GM12878 (cell line): Measurements from ENCODE around the gene PIGB. TPM values are rescaled to one million over a fixed set of nuclear protein-coding genes. Genes with fewer than 3 reads are reported as not detected.

Experiments
- ASH2L ChIP-seq: fragments of 300-600, 200-600 bp; sonication (generic); IDR thresholded peaks from 2 replicates; pipeline ENCODE4 v1.6.1; 2017; ENCODE audit warnings: low read depth, mild to moderate bottlenecking, borderline replicate concordance
- ATF3 ChIP-seq: IDR thresholded peaks from 2 replicates; pipeline ENCODE4 v1.6.1; 2011; ENCODE audit warnings: low read depth, mild to moderate bottlenecking, low read length, moderate library complexity, borderline replicate concordance; ENCODE audit errors: extremely low read depth
- BMI1 ChIP-seq: fragments of 450-650 bp; IDR thresholded peaks from 2 replicates; pipeline ENCODE4 v1.6.1; 2016; ENCODE audit warnings: mild to moderate bottlenecking, moderate library complexity, borderline replicate concordance
- CHD4 ChIP-seq: fragments of 200-600 bp; sonication (generic); IDR thresholded peaks from 2 replicates; pipeline ENCODE4 v1.6.1; 2016; ENCODE audit warnings: mild to moderate bottlenecking
- E2F8 ChIP-seq: fragments of 450-650 bp; IDR thresholded peaks from 2 replicates; pipeline ENCODE4 v1.6.1; 2018; ENCODE audit warnings: mild to moderate bottlenecking, low read depth, moderate library complexity; ENCODE audit not compliant: partially characterized antibody
- EED ChIP-seq: sonication (generic); IDR thresholded peaks from 2 replicates; pipeline ENCODE4 v1.6.1; 2016; ENCODE audit warnings: antibody characterized with exemption, low read depth
- IKZF1 ChIP-seq: fragments of 450-650 bp; conservative IDR thresholded peaks from 2 replicates; pipeline ENCODE4 v1.6.1; 2017; ENCODE audit warnings: antibody characterized with exemption, mild to moderate bottlenecking
- MYC ChIP-seq: IDR thresholded peaks from 2 replicates; pipeline ENCODE4 v1.6.1; 2011; ENCODE audit warnings: mild to moderate bottlenecking, low read length, moderate library complexity, inconsistent platforms; ENCODE audit not compliant: insufficient read depth, insufficient replicate concordance, insufficient read length, severe bottlenecking
- NBN ChIP-seq: fragments of 450-650 bp; IDR thresholded peaks from 2 replicates; pipeline ENCODE4 v1.6.1; 2016
- PAX5 ChIP-seq: IDR thresholded peaks from 2 replicates; pipeline ENCODE4 v1.6.1; 2011; ENCODE audit warnings: low read depth, low read length, borderline replicate concordance
- PML ChIP-seq: IDR thresholded peaks from 2 replicates; pipeline ENCODE4 v1.6.1; 2012; ENCODE audit warnings: low read length, inconsistent platforms
- RAD21 ChIP-seq: IDR thresholded peaks from 2 replicates; pipeline ENCODE4 v1.6.1; 2011; ENCODE audit warnings: mild to moderate bottlenecking, low read depth, low read length, moderate library complexity; ENCODE audit not compliant: insufficient read depth
- RELB ChIP-seq: fragments of 450-650 bp; IDR thresholded peaks from 2 replicates; pipeline ENCODE4 v1.6.1; 2017; ENCODE audit warnings: low read depth, mild to moderate bottlenecking, moderate library complexity
- RUNX3 ChIP-seq: IDR thresholded peaks from 2 replicates; pipeline ENCODE4 v1.6.1; 2012; ENCODE audit warnings: low read length, inconsistent platforms
- SUPT20H ChIP-seq: IDR thresholded peaks from 2 replicates; pipeline ENCODE4 v1.6.1; 2011; ENCODE audit warnings: low read depth, mild to moderate bottlenecking, low read length, moderate library complexity, borderline replicate concordance; ENCODE audit not compliant: control insufficient read depth
- ZBED1 ChIP-seq: IDR thresholded peaks from 2 replicates; pipeline ENCODE4 v1.6.1; 2016; ENCODE audit warnings: borderline replicate concordance
- ZNF24 ChIP-seq: fragments of 450-650 bp; IDR thresholded peaks from 2 replicates; pipeline ENCODE4 v1.6.1; 2017; ENCODE audit warnings: antibody characterized with exemption, mild to moderate bottlenecking
- ZNF622 ChIP-seq: fragments of 450-650 bp; IDR thresholded peaks from 2 replicates; pipeline ENCODE4 v1.6.1; 2017; ENCODE audit warnings: mild to moderate bottlenecking, inconsistent platforms
- polyA plus RNA-seq, 11 experiments: library from polyadenylated mRNA; depleted of rRNA in 4 of 11; unstranded in 6 of 11; stranded (reverse) in 5 of 11; fragments of >200 nt; fragmentation: Nextera tagmentation in 4 of 11; fragmentation: Illumina TruSeq in 1 of 11; extraction: Ambion mirVana in 4 of 11; extraction: Trizol in 1 of 11; gene quantifications; 1 replicate in 1 of 11; 2 replicates in 10 of 11; pipeline versions ENCODE4 v1.2.1 to v1.2.3, GENCODE V29; 2011 to 2016; ENCODE audit warnings: inconsistent platforms in 2 of 11, missing spikeins in 2 of 11, low read depth in 1 of 11
- total RNA-seq, 4 experiments: library from RNA; depleted of rRNA in 3 of 4; stranded (reverse); fragments of >200 nt in 3 of 4; fragmentation: Illumina TruSeq in 1 of 4; extraction: Trizol in 1 of 4; gene quantifications; 2 replicates each; pipeline versions ENCODE4 v1.2.1 to v1.2.3, GENCODE V29; 2013 to 2021
- TF ChIP-seq, protein P1 (sequence below): fragments of 450-650 bp; IDR thresholded peaks from 2 replicates; pipeline ENCODE4 v1.6.1; 2017; ENCODE audit warnings: mild to moderate bottlenecking
- TF ChIP-seq, protein P2 (sequence below): IDR thresholded peaks from 2 replicates; pipeline ENCODE4 v1.6.1; 2011; ENCODE audit warnings: low read depth, low read length, improper control_type of control experiment, borderline replicate concordance

Gene PIGB
- total and polyA plus RNA-seq, 10 of the 15 experiments (the other 5 are each of a cell fraction or from before 2014, with no cell fraction given), result 17.9 to 46.0 (median 25.2) TPM

- TF ChIP-seq SUPT20H (no peak), ZNF622 (no peak), RUNX3 (no peak), RAD21 (peak; percentile 96), ZNF24 (no peak), EED (no peak), IKZF1 (no peak; the same call in 1 of the 2 replicates), PML (0 out of 2 replicates have a peak, but pooled peaks have one; percentile 42), ZBED1 (no peak), MYC (no peak), CHD4 (no peak), ATF3 (no peak), ASH2L (no peak), NBN (peak; percentile 13; the same call in 1 of the 2 replicates), BMI1 (no peak), PAX5 (no peak), RELB (no peak), E2F8 (no peak)
- TF ChIP-seq, protein P1, sequence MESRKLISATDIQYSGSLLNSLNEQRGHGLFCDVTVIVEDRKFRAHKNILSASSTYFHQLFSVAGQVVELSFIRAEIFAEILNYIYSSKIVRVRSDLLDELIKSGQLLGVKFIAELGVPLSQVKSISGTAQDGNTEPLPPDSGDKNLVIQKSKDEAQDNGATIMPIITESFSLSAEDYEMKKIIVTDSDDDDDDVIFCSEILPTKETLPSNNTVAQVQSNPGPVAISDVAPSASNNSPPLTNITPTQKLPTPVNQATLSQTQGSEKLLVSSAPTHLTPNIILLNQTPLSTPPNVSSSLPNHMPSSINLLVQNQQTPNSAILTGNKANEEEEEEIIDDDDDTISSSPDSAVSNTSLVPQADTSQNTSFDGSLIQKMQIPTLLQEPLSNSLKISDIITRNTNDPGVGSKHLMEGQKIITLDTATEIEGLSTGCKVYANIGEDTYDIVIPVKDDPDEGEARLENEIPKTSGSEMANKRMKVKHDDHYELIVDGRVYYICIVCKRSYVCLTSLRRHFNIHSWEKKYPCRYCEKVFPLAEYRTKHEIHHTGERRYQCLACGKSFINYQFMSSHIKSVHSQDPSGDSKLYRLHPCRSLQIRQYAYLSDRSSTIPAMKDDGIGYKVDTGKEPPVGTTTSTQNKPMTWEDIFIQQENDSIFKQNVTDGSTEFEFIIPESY, result no peak
- TF ChIP-seq, protein P2, sequence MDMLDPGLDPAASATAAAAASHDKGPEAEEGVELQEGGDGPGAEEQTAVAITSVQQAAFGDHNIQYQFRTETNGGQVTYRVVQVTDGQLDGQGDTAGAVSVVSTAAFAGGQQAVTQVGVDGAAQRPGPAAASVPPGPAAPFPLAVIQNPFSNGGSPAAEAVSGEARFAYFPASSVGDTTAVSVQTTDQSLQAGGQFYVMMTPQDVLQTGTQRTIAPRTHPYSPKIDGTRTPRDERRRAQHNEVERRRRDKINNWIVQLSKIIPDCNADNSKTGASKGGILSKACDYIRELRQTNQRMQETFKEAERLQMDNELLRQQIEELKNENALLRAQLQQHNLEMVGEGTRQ, result no peak
These were observed 28.4 kb upstream of the PIGB start (continued) for GRCh38 chr15:55290528-55291057.
